Measurements from ENCODE around the gene BRS3. TPM values are rescaled to one million over a fixed set of nuclear protein-coding genes. Genes with fewer than 3 reads are reported as not detected.

The BRS3 gene
- total RNA-seq, 2 experiments from 2014 or later = not detected

GRCh38 chrX:136475236-136475635 is 12.5 kb upstream of the BRS3 start:
- H3K27ac ChIP-seq (ENCODE audit: low read depth in 1 of 2, low read length in 2 of 2) = no peak overlapping the region
- no peaks in the 10 kb centered on the region for H3K4me1 ChIP-seq (ENCODE audit: insufficient read depth, low read length)
- TF ChIP-seq CTCF (IDR thresholded peaks at IDR 0.05) = no peak
- intact Hi-C loops (cut with DNase I, micrococcal nuclease) = no loop called here
- no peak overlapping the region for H3K27ac Mint-ChIP-seq
- H3K36me3 ChIP-seq (ENCODE audit: insufficient read depth, low read length) = no peaks in the 10 kb centered on the region
- ATAC-seq (ENCODE audit: poor library complexity) (no peak), DNase-seq (no peak)
- H3K9me3 Mint-ChIP-seq = no peaks in the 10 kb centered on the region
- POLR2A ChIA-PET = interaction anchor here (0.7 kb wide), 1 partner anchor 269 kb away, joined by 3 read pairs; no protein-coding TSS in a partner anchor
- no peaks in the 10 kb centered on the region for H3K9me3 ChIP-seq (ENCODE audit: control insufficient read depth in 1 of 2, insufficient read depth in 1 of 2, low read length in 2 of 2)
- CTCF ChIA-PET = no interaction called here
- H3K36me3 Mint-ChIP-seq (ENCODE audit: low read depth) = no peaks in the 10 kb centered on the region
- H3K4me1 Mint-ChIP-seq (ENCODE audit: low read depth) = no peaks in the 10 kb centered on the region
- no peaks in the 10 kb centered on the region for H3K27me3 ChIP-seq (ENCODE audit: control insufficient read depth in 1 of 2, insufficient read depth in 2 of 2, low read length in 2 of 2)
- H3K4me3 Mint-ChIP-seq = no peak overlapping the region
- no peak overlapping the region for H3K4me3 ChIP-seq (ENCODE audit: low read length)
- H3K27me3 Mint-ChIP-seq = no peaks in the 10 kb centered on the region

GRCh38 chrX:136476501-136476900 is 11.2 kb upstream of the BRS3 start:
- intact Hi-C loops (cut with DNase I, micrococcal nuclease) = no loop called here
- Mint-ChIP-seq H3K4me3 (no peak overlapping the region), H3K9me3 (no peaks in the 10 kb centered on the region), H3K27me3 (no peaks in the 10 kb centered on the region), H3K27ac (no peak overlapping the region), H3K36me3 (ENCODE audit: low read depth) (no peaks in the 10 kb centered on the region), H3K4me1 (ENCODE audit: low read depth) (no peaks in the 10 kb centered on the region)
- ATAC-seq (ENCODE audit: poor library complexity) (no peak), DNase-seq (no peak)
- no peaks in the 10 kb centered on the region for H3K4me1 ChIP-seq (ENCODE audit: insufficient read depth, low read length)
- H3K9me3 ChIP-seq (ENCODE audit: control insufficient read depth in 1 of 2, insufficient read depth in 1 of 2, low read length in 2 of 2) = no peaks in the 10 kb centered on the region
- H3K4me3 ChIP-seq (ENCODE audit: low read length) = no peak overlapping the region
- no peak overlapping the region for H3K27ac ChIP-seq (ENCODE audit: low read depth in 1 of 2, low read length in 2 of 2)
- CTCF ChIA-PET = interaction anchor here (0.6 kb wide), 1 partner anchor 1689 kb away, joined by 5 read pairs; no protein-coding TSS in a partner anchor
- no peak for TF ChIP-seq CTCF (IDR thresholded peaks at IDR 0.05)
- POLR2A ChIA-PET = no interaction called here
- no peaks in the 10 kb centered on the region for H3K36me3 ChIP-seq (ENCODE audit: insufficient read depth, low read length)
- H3K27me3 ChIP-seq (ENCODE audit: control insufficient read depth in 1 of 2, insufficient read depth in 2 of 2, low read length in 2 of 2) = no peaks in the 10 kb centered on the region

GRCh38 chrX:136477026-136477425 is 10.7 kb upstream of the BRS3 start:
- Histone ChIP-seq H3K36me3 (ENCODE audit: insufficient read depth, low read length) (no peaks in the 10 kb centered on the region), H3K9me3 (ENCODE audit: control insufficient read depth in 1 of 2, insufficient read depth in 1 of 2, low read length in 2 of 2) (no peaks in the 10 kb centered on the region), H3K4me1 (ENCODE audit: insufficient read depth, low read length) (no peaks in the 10 kb centered on the region), H3K27me3 (ENCODE audit: control insufficient read depth in 1 of 2, insufficient read depth in 2 of 2, low read length in 2 of 2) (no peaks in the 10 kb centered on the region), H3K27ac (ENCODE audit: low read depth in 1 of 2, low read length in 2 of 2) (no peak overlapping the region), H3K4me3 (ENCODE audit: low read length) (no peak overlapping the region)
- intact Hi-C loops (cut with DNase I, micrococcal nuclease) = no loop called here
- TF ChIP-seq CTCF (IDR thresholded peaks at IDR 0.05) = no peak
- Mint-ChIP-seq H3K4me1 (ENCODE audit: low read depth) (no peaks in the 10 kb centered on the region), H3K36me3 (ENCODE audit: low read depth) (no peaks in the 10 kb centered on the region), H3K4me3 (no peak overlapping the region), H3K9me3 (no peaks in the 10 kb centered on the region), H3K27me3 (no peaks in the 10 kb centered on the region), H3K27ac (no peak overlapping the region)
- ChIA-PET POLR2A (no interaction called here), CTCF (interaction anchor here (0.6 kb wide), 1 partner anchor 1689 kb away, joined by 5 read pairs; no protein-coding TSS in a partner anchor)
- DNase-seq (no peak), ATAC-seq (ENCODE audit: poor library complexity) (no peak)

All from CD4-positive, alpha-beta T cell (primary cell).